ENCODE measurements around the gene OR56A5. TPM values are rescaled to one million over a fixed set of nuclear protein-coding genes. Genes with fewer than 3 reads are reported as not detected.

The OR56A5 gene
- polyA plus RNA-seq, 2 donors: not detected

GRCh38 chr11:5937868-5938602 is 30.3 kb downstream of the OR56A5 start:
- Histone ChIP-seq H3K4me1 (ENCODE audit: control insufficient read depth in 2 of 2, insufficient read depth in 2 of 2, low read length in 1 of 2) (no peaks in the 10 kb centered on the region), H3K36me3 (ENCODE audit: control insufficient read depth in 2 of 2, insufficient read depth in 2 of 2, low read length in 1 of 2) (no peaks in the 10 kb centered on the region), H3K9me3 (ENCODE audit: control insufficient read depth in 2 of 2, insufficient read depth in 1 of 2, low read depth in 1 of 2, low read length in 1 of 2) (peaks cover 0 to 6% of the 10 kb centered on the region in 2 donors), H3K27ac (ENCODE audit: low read depth in 2 of 2, low read length in 1 of 2) (no peak overlapping the region), H3K27me3 (ENCODE audit: control insufficient read depth in 1 of 2, insufficient read depth in 2 of 2, low read length in 2 of 2) (no peaks in the 10 kb centered on the region), H3K4me3 (ENCODE audit: low read depth in 1 of 2, low read length in 2 of 2) (no peak overlapping the region)
- 87 to 94% methylated on average over 39 of the region's 39 CpGs for WGBS, 2 donors

DNA sequence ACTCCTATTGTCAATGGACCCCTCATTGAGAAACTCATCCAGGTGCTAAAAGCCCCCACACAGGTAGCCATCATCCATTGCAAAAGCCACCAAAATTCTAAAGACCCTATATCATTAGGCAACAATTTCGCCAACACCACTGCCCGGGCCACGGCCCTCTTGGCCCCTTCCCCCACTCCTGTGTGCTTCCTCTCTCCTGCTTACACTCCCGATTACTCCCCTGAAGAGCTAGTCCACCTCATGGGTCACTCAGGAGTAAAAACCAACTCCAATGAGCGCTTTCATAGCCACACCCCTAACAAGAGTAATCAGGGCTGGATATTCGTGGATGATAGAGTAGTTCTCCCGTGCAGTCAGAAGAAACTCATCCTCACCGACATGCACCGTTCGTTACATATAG is 35.2 kb downstream of the OR56A5 start:
- no peak overlapping the region for H3K4me3 ChIP-seq (ENCODE audit: low read depth in 1 of 2, low read length in 2 of 2)
- no peaks in the 10 kb centered on the region for H3K36me3 ChIP-seq (ENCODE audit: control insufficient read depth in 2 of 2, insufficient read depth in 2 of 2, low read length in 1 of 2)
- 93% methylated on average over 10 of the region's 10 CpGs for WGBS, 2 donors
- no peak overlapping the region for H3K27ac ChIP-seq (ENCODE audit: low read depth in 2 of 2, low read length in 1 of 2)
- no peaks in the 10 kb centered on the region for H3K27me3 ChIP-seq (ENCODE audit: control insufficient read depth in 1 of 2, insufficient read depth in 2 of 2, low read length in 2 of 2)
- peaks cover 8 to 15% of the 10 kb centered on the region in 2 donors for H3K9me3 ChIP-seq (ENCODE audit: control insufficient read depth in 2 of 2, insufficient read depth in 1 of 2, low read depth in 1 of 2, low read length in 1 of 2)
- H3K4me1 ChIP-seq (ENCODE audit: control insufficient read depth in 2 of 2, insufficient read depth in 2 of 2, low read length in 1 of 2): no peaks in the 10 kb centered on the region

DNA sequence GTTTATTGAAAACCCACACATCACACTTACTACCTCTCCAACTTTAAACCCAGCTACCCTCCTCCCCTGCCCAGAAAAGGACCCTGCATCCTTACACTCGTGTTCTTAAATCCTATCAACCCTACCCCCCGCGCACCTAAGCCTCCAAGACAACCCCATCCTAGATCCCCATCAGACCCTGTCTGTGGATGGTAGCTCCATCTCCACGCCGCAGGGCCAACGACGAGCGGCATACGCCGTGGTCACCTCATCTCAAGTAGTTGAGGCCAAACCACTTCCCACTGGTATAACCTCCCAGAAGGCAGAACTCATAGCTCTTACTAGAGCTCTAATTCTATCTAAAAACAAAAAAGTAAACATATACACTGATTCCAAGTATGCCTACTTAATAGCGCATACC is 35.6 kb downstream of the OR56A5 start:
- no peaks in the 10 kb centered on the region for H3K27me3 ChIP-seq (ENCODE audit: control insufficient read depth in 1 of 2, insufficient read depth in 2 of 2, low read length in 2 of 2)
- peaks cover 8 to 15% of the 10 kb centered on the region in 2 donors for H3K9me3 ChIP-seq (ENCODE audit: control insufficient read depth in 2 of 2, insufficient read depth in 1 of 2, low read depth in 1 of 2, low read length in 1 of 2)
- H3K27ac ChIP-seq (ENCODE audit: low read depth in 2 of 2, low read length in 1 of 2): no peak overlapping the region
- no peaks in the 10 kb centered on the region for H3K36me3 ChIP-seq (ENCODE audit: control insufficient read depth in 2 of 2, insufficient read depth in 2 of 2, low read length in 1 of 2)
- no peaks in the 10 kb centered on the region for H3K4me1 ChIP-seq (ENCODE audit: control insufficient read depth in 2 of 2, insufficient read depth in 2 of 2, low read length in 1 of 2)
- H3K4me3 ChIP-seq (ENCODE audit: low read depth in 1 of 2, low read length in 2 of 2): no peak overlapping the region
- WGBS, 2 donors: 95 to 97% methylated on average over 11 of the region's 11 CpGs

GRCh38 chr11:5931061-5931460 is 37.2 kb downstream of the OR56A5 start:
- H3K27me3 ChIP-seq (ENCODE audit: control insufficient read depth in 1 of 2, insufficient read depth in 2 of 2, low read length in 2 of 2): no peaks in the 10 kb centered on the region
- no peak overlapping the region for H3K4me3 ChIP-seq (ENCODE audit: low read depth in 1 of 2, low read length in 2 of 2)
- no peaks in the 10 kb centered on the region for H3K36me3 ChIP-seq (ENCODE audit: control insufficient read depth in 2 of 2, insufficient read depth in 2 of 2, low read length in 1 of 2)
- WGBS, 2 donors: 94 to 95% methylated on average over 8 of the region's 8 CpGs
- H3K4me1 ChIP-seq (ENCODE audit: control insufficient read depth in 2 of 2, insufficient read depth in 2 of 2, low read length in 1 of 2): no peaks in the 10 kb centered on the region
- no peak overlapping the region for H3K27ac ChIP-seq (ENCODE audit: low read depth in 2 of 2, low read length in 1 of 2)
- peaks cover 8 to 15% of the 10 kb centered on the region in 2 donors for H3K9me3 ChIP-seq (ENCODE audit: control insufficient read depth in 2 of 2, insufficient read depth in 1 of 2, low read depth in 1 of 2, low read length in 1 of 2)

- no peak overlapping the region for H3K27ac ChIP-seq (ENCODE audit: low read depth in 2 of 2, low read length in 1 of 2)
These were observed 37.7 kb downstream of the OR56A5 start for GRCh38 chr11:5930614-5931013.

GRCh38 chr11:5929571-5930368 is 38.5 kb downstream of the OR56A5 start:
- H3K4me3 ChIP-seq (ENCODE audit: low read depth in 1 of 2, low read length in 2 of 2): no peak overlapping the region
- H3K27me3 ChIP-seq (ENCODE audit: control insufficient read depth in 1 of 2, insufficient read depth in 2 of 2, low read length in 2 of 2): no peaks in the 10 kb centered on the region
- 88 to 93% methylated on average over 31 of the region's 31 CpGs for WGBS, 2 donors
- no peaks in the 10 kb centered on the region for H3K4me1 ChIP-seq (ENCODE audit: control insufficient read depth in 2 of 2, insufficient read depth in 2 of 2, low read length in 1 of 2)
- no peak overlapping the region for H3K27ac ChIP-seq (ENCODE audit: low read depth in 2 of 2, low read length in 1 of 2)
- H3K36me3 ChIP-seq (ENCODE audit: control insufficient read depth in 2 of 2, insufficient read depth in 2 of 2, low read length in 1 of 2): no peaks in the 10 kb centered on the region
- peaks cover 8 to 15% of the 10 kb centered on the region in 2 donors for H3K9me3 ChIP-seq (ENCODE audit: control insufficient read depth in 2 of 2, insufficient read depth in 1 of 2, low read depth in 1 of 2, low read length in 1 of 2)

More at GRCh38 chr11:5930614-5931013, 37.7 kb downstream of the OR56A5 start:
- no peaks in the 10 kb centered on the region for H3K4me1 ChIP-seq (ENCODE audit: control insufficient read depth in 2 of 2, insufficient read depth in 2 of 2, low read length in 1 of 2)
- no peaks in the 10 kb centered on the region for H3K36me3 ChIP-seq (ENCODE audit: control insufficient read depth in 2 of 2, insufficient read depth in 2 of 2, low read length in 1 of 2)
- H3K4me3 ChIP-seq (ENCODE audit: low read depth in 1 of 2, low read length in 2 of 2): no peak overlapping the region
- H3K27me3 ChIP-seq (ENCODE audit: control insufficient read depth in 1 of 2, insufficient read depth in 2 of 2, low read length in 2 of 2): no peaks in the 10 kb centered on the region
- H3K9me3 ChIP-seq (ENCODE audit: control insufficient read depth in 2 of 2, insufficient read depth in 1 of 2, low read depth in 1 of 2, low read length in 1 of 2): peaks cover 8 to 15% of the 10 kb centered on the region in 2 donors
- WGBS, 2 donors: 86 to 95% methylated on average over 19 of the region's 19 CpGs

DNA sequence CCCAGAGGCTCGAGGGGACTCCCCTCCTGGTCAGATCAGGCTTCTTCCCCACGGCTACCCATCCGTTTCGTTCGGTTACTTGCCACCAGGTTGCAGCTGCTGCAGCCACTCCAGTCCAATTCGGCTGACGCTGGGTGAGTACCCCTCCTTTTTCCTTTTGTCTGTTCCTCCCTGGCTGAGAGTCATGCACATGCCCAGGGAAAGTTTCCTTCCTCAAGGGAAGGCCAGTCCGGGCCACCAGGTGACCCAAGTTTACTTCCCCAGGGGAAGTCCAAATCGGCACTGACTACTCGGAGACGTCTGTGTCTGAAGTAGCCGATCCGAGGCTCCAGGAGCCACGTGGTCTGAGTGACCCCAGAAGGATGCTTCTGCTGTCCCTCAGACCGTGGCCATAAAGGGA is 39.5 kb downstream of the OR56A5 start:
- Histone ChIP-seq H3K27me3 (ENCODE audit: control insufficient read depth in 1 of 2, insufficient read depth in 2 of 2, low read length in 2 of 2) (no peaks in the 10 kb centered on the region), H3K9me3 (ENCODE audit: control insufficient read depth in 2 of 2, insufficient read depth in 1 of 2, low read depth in 1 of 2, low read length in 1 of 2) (peaks cover 8 to 16% of the 10 kb centered on the region in 2 donors), H3K27ac (ENCODE audit: low read depth in 2 of 2, low read length in 1 of 2) (no peak overlapping the region), H3K4me3 (ENCODE audit: low read depth in 1 of 2, low read length in 2 of 2) (no peak overlapping the region), H3K4me1 (ENCODE audit: control insufficient read depth in 2 of 2, insufficient read depth in 2 of 2, low read length in 1 of 2) (no peaks in the 10 kb centered on the region), H3K36me3 (ENCODE audit: control insufficient read depth in 2 of 2, insufficient read depth in 2 of 2, low read length in 1 of 2) (no peaks in the 10 kb centered on the region)
- WGBS, 2 donors: 84 to 89% methylated on average over 15 of the region's 15 CpGs

DNA sequence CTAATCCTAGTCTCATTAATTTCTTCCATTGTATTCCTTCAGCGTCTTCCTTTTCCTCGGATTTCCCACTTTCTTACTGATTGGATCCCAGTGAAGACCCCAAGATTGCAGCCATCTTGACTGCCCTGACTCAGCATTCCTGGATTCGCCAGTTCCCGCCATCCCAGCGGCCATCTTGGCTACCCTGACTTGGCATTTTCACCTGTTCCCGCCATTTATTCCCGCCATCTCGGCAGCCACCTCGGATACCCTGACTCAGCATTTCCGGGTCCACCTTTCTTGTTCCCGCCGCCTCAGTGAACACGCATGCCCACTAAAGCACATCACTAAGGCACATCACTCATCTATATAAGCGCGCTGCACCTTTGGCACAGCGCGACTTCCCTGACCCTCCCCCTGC is 40.0 kb downstream of the OR56A5 start:
- Histone ChIP-seq H3K9me3 (ENCODE audit: control insufficient read depth in 2 of 2, insufficient read depth in 1 of 2, low read depth in 1 of 2, low read length in 1 of 2) (peaks cover 8 to 17% of the 10 kb centered on the region in 2 donors), H3K4me3 (ENCODE audit: low read depth in 1 of 2, low read length in 2 of 2) (no peak overlapping the region), H3K27ac (ENCODE audit: low read depth in 2 of 2, low read length in 1 of 2) (no peak overlapping the region), H3K36me3 (ENCODE audit: control insufficient read depth in 2 of 2, insufficient read depth in 2 of 2, low read length in 1 of 2) (no peaks in the 10 kb centered on the region), H3K4me1 (ENCODE audit: control insufficient read depth in 2 of 2, insufficient read depth in 2 of 2, low read length in 1 of 2) (no peaks in the 10 kb centered on the region), H3K27me3 (ENCODE audit: control insufficient read depth in 1 of 2, insufficient read depth in 2 of 2, low read length in 2 of 2) (no peaks in the 10 kb centered on the region)
- WGBS, 2 donors: 95 to 98% methylated on average over 17 of the region's 17 CpGs

- Histone ChIP-seq H3K9me3 (ENCODE audit: control insufficient read depth in 2 of 2, insufficient read depth in 1 of 2, low read depth in 1 of 2, low read length in 1 of 2) (peaks cover 4 to 5% of the 10 kb centered on the region in 2 donors), H3K27ac (ENCODE audit: low read depth in 2 of 2, low read length in 1 of 2) (no peak overlapping the region), H3K27me3 (ENCODE audit: control insufficient read depth in 1 of 2, insufficient read depth in 2 of 2, low read length in 2 of 2) (no peaks in the 10 kb centered on the region), H3K36me3 (ENCODE audit: control insufficient read depth in 2 of 2, insufficient read depth in 2 of 2, low read length in 1 of 2) (no peaks in the 10 kb centered on the region), H3K4me1 (ENCODE audit: control insufficient read depth in 2 of 2, insufficient read depth in 2 of 2, low read length in 1 of 2) (no peaks in the 10 kb centered on the region), H3K4me3 (ENCODE audit: low read depth in 1 of 2, low read length in 2 of 2) (no peak overlapping the region)
These were observed 44.5 kb downstream of the OR56A5 start for GRCh38 chr11:5923794-5924193.

DNA sequence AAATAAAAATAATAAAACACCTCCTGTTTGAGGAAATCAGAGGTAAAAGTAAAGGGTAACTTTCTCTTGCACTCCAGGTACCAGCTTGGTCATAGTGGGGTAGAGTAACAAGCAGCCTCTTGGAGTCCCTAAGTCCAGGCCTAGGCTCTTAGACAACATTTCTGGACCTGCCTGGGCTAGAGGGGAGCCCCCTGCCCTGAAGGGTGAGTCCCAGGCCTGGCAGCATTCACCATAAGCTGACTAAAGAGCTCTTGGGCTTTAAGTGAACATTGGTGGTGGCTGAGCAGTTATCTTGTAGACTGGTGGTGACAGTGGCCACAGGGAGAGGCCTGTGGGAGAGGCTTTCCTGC is 44.9 kb downstream of the OR56A5 start:
- no peaks in the 10 kb centered on the region for H3K36me3 ChIP-seq (ENCODE audit: control insufficient read depth in 2 of 2, insufficient read depth in 2 of 2, low read length in 1 of 2)
- H3K4me3 ChIP-seq (ENCODE audit: low read depth in 1 of 2, low read length in 2 of 2): no peak overlapping the region
- H3K27ac ChIP-seq (ENCODE audit: low read depth in 2 of 2, low read length in 1 of 2): no peak overlapping the region
- peaks cover 2% of the 10 kb centered on the region in 2 donors for H3K9me3 ChIP-seq (ENCODE audit: control insufficient read depth in 2 of 2, insufficient read depth in 1 of 2, low read depth in 1 of 2, low read length in 1 of 2)
- H3K4me1 ChIP-seq (ENCODE audit: control insufficient read depth in 2 of 2, insufficient read depth in 2 of 2, low read length in 1 of 2): no peaks in the 10 kb centered on the region
- no peaks in the 10 kb centered on the region for H3K27me3 ChIP-seq (ENCODE audit: control insufficient read depth in 1 of 2, insufficient read depth in 2 of 2, low read length in 2 of 2)
